Fibroblast of pulmonary artery (primary cell): ENCODE results near the gene SOX6.
"Not testable (repeated sequence)": the region's sequence is repeated elsewhere in the genome, so short reads cannot be mapped to it uniquely, and the experiment has no call there.

ENCODE experiments used
- DNase-seq: peaks from one replicate; pipeline ENCODE4 v3.0.0-alpha.2; 2010; ENCODE audit warnings: low read depth
- H3K4me3 ChIP-seq: replicated peaks from 2 replicates; pipeline ENCODE4 v1.5.1; 2011; ENCODE audit warnings: low read depth, mild to moderate bottlenecking, control low read depth, low read length, moderate library complexity
- TF ChIP-seq, protein P1 (sequence below): IDR thresholded peaks from 2 replicates; pipeline ENCODE4 v1.5.1; 2011; ENCODE audit warnings: mild to moderate bottlenecking, control low read depth, low read length, inconsistent platforms; ENCODE audit errors: missing control alignments

SOX6 gene

GRCh38 chr11:16154715-16155396, 201.5 kb downstream of the SOX6 start:
- peak; percentile 11 for DNase-seq
- TF ChIP-seq, protein P1, sequence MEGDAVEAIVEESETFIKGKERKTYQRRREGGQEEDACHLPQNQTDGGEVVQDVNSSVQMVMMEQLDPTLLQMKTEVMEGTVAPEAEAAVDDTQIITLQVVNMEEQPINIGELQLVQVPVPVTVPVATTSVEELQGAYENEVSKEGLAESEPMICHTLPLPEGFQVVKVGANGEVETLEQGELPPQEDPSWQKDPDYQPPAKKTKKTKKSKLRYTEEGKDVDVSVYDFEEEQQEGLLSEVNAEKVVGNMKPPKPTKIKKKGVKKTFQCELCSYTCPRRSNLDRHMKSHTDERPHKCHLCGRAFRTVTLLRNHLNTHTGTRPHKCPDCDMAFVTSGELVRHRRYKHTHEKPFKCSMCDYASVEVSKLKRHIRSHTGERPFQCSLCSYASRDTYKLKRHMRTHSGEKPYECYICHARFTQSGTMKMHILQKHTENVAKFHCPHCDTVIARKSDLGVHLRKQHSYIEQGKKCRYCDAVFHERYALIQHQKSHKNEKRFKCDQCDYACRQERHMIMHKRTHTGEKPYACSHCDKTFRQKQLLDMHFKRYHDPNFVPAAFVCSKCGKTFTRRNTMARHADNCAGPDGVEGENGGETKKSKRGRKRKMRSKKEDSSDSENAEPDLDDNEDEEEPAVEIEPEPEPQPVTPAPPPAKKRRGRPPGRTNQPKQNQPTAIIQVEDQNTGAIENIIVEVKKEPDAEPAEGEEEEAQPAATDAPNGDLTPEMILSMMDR, result no peak
- no peak overlapping the region for H3K4me3 ChIP-seq

DNA sequence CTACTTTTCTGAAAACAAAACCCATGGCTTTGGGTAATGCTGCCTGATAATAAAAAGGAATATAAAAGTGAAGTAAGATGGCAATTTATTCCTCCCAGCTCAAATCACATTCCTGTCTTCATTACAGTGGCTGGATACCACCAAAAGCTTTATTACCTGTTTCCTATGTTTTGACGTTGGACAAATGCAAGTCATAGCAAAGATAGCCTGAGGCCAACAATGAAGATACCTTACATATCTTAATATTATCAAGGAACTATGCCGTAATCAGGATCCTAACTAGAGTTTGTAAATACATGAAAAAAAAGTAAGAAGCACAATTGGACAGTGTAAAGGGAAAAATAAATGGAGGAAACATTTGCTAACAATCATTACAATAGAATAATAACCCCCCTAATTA, 202.4 kb downstream of the SOX6 start:
- no peak for DNase-seq
- TF ChIP-seq, protein P1, result no peak
- no peak overlapping the region for H3K4me3 ChIP-seq

DNA sequence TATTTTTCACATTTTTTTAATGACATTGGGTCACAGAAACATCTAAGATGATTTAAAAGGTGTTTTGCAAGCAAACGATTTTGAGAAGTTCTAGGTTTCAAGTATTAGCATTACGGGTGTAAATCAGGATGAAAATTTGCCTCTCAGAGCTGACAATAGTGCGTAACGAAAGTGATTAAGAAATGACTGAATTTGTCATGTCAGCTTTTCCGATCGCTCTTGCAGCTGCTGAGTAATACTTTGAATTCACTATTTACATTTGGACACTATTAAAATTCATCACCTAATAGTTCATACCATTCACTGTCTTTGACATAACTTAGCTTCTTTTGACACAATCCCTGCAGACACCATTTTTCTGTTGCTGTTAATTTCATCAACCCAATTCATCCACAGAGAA, 205.2 kb downstream of the SOX6 start:
- DNase-seq, result no peak
- TF ChIP-seq, protein P1, result no peak
- no peak overlapping the region for H3K4me3 ChIP-seq

- DNase-seq, result no peak
- TF ChIP-seq, protein P1, result no peak
- H3K4me3 ChIP-seq, result no peak overlapping the region
Observed at GRCh38 chr11:16149476-16149875, 206.9 kb downstream of the SOX6 start.

DNA sequence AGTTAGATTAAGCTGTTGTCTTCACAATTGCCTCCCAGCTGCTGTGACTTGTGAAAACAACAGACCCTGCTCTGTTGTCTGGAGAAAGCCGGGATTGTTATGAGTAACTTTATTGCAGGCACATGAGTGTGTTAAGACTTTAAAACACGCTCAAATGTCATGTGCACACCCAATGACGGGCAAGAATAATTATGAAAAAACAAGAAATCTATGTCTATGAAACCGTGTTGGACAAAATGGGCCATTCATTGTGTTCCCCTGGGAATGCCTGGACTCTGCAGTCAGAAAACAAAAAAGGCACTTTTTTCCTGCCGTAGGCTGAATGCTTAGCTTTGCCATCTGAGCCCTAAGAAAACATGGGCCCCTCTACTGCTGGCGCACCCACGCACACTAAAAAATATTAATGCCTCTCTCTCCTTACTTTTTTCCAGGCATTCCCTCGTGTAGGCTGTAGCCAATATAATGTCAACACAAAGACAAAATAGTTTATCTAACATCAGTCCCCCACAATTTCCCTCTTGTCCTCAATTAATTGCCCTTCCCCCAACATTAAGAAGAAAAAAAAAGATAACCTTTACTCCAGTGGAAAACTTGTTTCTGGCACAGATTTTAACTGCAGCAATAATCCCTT, 207.9 kb downstream of the SOX6 start:
- no peak overlapping the region for H3K4me3 ChIP-seq
- DNase-seq, result peak; percentile 49
- TF ChIP-seq, protein P1, result no peak

DNA sequence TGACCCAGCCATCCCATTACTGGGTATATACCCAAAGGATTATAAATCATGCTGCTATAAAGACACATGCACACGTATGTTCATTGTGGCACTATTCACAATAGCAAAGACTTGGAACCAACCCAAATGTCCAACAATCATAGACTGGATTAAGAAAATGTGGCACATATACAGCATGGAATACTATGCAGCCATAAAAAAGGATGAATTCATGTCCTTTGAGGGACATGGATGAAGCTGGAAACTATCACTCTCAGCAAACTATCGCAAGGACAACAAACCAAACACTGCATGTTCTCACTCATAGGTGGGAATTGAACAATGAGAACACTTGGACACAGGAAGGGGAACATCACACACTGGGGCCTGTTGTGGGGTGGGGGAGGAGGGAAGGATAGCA, 209.4 kb downstream of the SOX6 start:
- not testable (repeated sequence) for H3K4me3 ChIP-seq, DNase-seq

- H3K4me3 ChIP-seq, DNase-seq: not testable (repeated sequence)
Observed at GRCh38 chr11:16141614-16142013, 214.7 kb downstream of the SOX6 start.

DNA sequence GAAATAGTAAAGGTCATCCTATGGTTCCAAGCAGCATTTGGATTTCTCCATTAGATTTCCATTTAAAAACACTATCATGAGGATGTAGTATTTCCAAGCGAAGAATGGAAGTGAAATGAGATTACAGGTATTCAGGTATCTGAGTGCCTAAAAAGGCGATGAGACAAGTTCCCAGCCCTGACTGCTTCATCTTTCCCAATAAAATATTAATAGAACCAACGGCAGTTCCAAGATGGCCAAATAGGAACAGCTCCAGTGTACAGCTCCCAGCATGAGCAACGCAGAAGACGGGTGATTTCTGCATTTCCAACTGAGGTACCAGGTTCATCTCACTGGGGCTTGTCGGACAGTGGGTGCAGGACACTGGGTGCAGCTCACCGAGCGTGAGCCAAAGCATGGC, 215.2 kb downstream of the SOX6 start:
- not testable (repeated sequence) for DNase-seq, H3K4me3 ChIP-seq
